OCI-LY7 (cell line): ENCODE data around the gene ZNF181. TPM values are rescaled to one million over a fixed set of nuclear protein-coding genes. Genes with fewer than 3 reads are reported as not detected.

ENCODE experiments used
- BruUV-seq: library from RNA; stranded (reverse); fragments of 400-500 nt; replicated peaks from 2 replicates; lab custom pipeline; 2021; lab: Mats Ljungman, UMichigan
- CTCF ChIA-PET: fragments of 300-600 bp; sonication (Branson Sonifier 250); formaldehyde crosslinking; loops from one replicate; lab custom pipeline; 2022; ENCODE audit warnings: antibody characterized with exemption; ENCODE audit not compliant: unreplicated experiment; lab: Charles Lee
- POLR2A ChIA-PET: fragments of 300-600 bp; sonication (Branson Sonifier 250); formaldehyde crosslinking; loops from one replicate; lab custom pipeline; 2022; ENCODE audit warnings: antibody characterized with exemption; lab: Charles Lee
- DNase-seq: peaks from one replicate; pipeline ENCODE4 v3.0.0-alpha.2; 2015; ENCODE audit warnings: low spot score
- H2AFZ ChIP-seq: fragments of 200-600 bp; sonication (generic), shearing (Covaris generic); 2 replicates; pipeline ENCODE4 v1.6.1; 2014; ENCODE audit warnings: mild to moderate bottlenecking, antibody characterized with exemption, low read length, moderate library complexity
- H3K27ac ChIP-seq: fragments of 200-600 bp; sonication (generic); 2 replicates; pipeline ENCODE4 v1.5.1; 2014; ENCODE audit warnings: mixed run types, low read depth, mild to moderate bottlenecking, moderate library complexity, low read length, inconsistent platforms; ENCODE audit not compliant: poor library complexity, severe bottlenecking
- H3K36me3 ChIP-seq: fragments of 200-600 bp; sonication (generic); 2 replicates; pipeline ENCODE4 v1.6.1; 2014; ENCODE audit warnings: mild to moderate bottlenecking, antibody characterized with exemption, low read length, moderate library complexity, mixed read lengths; ENCODE audit not compliant: insufficient read depth
- H3K4me1 ChIP-seq: fragments of 200-600 bp; sonication (generic); 2 replicates; pipeline ENCODE4 v1.5.1; 2014; ENCODE audit warnings: mild to moderate bottlenecking, low read length; ENCODE audit not compliant: insufficient read depth, poor library complexity, severe bottlenecking
- H3K4me2 ChIP-seq: fragments of 200-600 bp; sonication (generic); 2 replicates; pipeline ENCODE4 v1.6.1; 2014; ENCODE audit warnings: mild to moderate bottlenecking, low read length
- H3K4me3 ChIP-seq: fragments of 200-600 bp; sonication (generic); 2 replicates; pipeline ENCODE4 v1.5.1; 2014; ENCODE audit warnings: mild to moderate bottlenecking, low read depth, low read length; ENCODE audit not compliant: poor library complexity, severe bottlenecking
- H3K79me2 ChIP-seq: fragments of 200-600 bp; sonication (generic); 2 replicates; pipeline ENCODE4 v1.6.1; 2016; ENCODE audit warnings: low read depth, mild to moderate bottlenecking, low read length, moderate library complexity, mixed read lengths; ENCODE audit not compliant: insufficient read depth
- H3K9me2 ChIP-seq: fragments of 200-600 bp; sonication (generic); 2 replicates; pipeline ENCODE4 v1.6.1; 2016; ENCODE audit warnings: mild to moderate bottlenecking, low read length, mixed read lengths; ENCODE audit not compliant: insufficient read depth
- H3K9me3 ChIP-seq: fragments of 200-600 bp; sonication (generic); 2 replicates; pipeline ENCODE4 v1.6.1; 2014; ENCODE audit warnings: mild to moderate bottlenecking, mixed run types, low read length, mixed read lengths
- H4K20me1 ChIP-seq: fragments of 200-600 bp; sonication (generic); 2 replicates; pipeline ENCODE4 v1.6.1; 2014; ENCODE audit warnings: mild to moderate bottlenecking, antibody characterized with exemption, low read length, moderate library complexity, mixed read lengths; ENCODE audit not compliant: insufficient read depth
- EZH2phosphoT487 ChIP-seq: fragments of 200-600 bp; sonication (generic); IDR thresholded peaks from 2 replicates; pipeline ENCODE4 v1.6.1; 2018; ENCODE audit warnings: low read depth, borderline replicate concordance, mild to moderate bottlenecking, mixed run types, antibody characterized with exemption, low read length, moderate library complexity, mixed read lengths
- intact Hi-C: fragments of 100-400 bp; cut with micrococcal nuclease; formaldehyde crosslinking; loops from one replicate; pipeline ENCODE4 v1.10.0; 2022; ENCODE audit not compliant: unreplicated experiment
- total RNA-seq, 2 experiments: library from RNA; depleted of rRNA in 1 of 2; stranded (reverse); fragments of >200 nt in 1 of 2; shearing (Covaris generic) in 1 of 2; gene quantifications; 2 replicates each; pipeline ENCODE4 v1.2.3, GENCODE V29; 2014 to 2022
- TF ChIP-seq, protein P1 (sequence below): fragments of 200-600 bp; sonication (generic); conservative IDR thresholded peaks from 2 replicates; pipeline ENCODE4 v1.5.1; 2014; ENCODE audit warnings: mild to moderate bottlenecking, antibody characterized with exemption, low read length, moderate library complexity, mixed read lengths

Gene ZNF181
- total RNA-seq, 2 experiments from 2014 or later = 8.3 to 18.8 TPM

DNA sequence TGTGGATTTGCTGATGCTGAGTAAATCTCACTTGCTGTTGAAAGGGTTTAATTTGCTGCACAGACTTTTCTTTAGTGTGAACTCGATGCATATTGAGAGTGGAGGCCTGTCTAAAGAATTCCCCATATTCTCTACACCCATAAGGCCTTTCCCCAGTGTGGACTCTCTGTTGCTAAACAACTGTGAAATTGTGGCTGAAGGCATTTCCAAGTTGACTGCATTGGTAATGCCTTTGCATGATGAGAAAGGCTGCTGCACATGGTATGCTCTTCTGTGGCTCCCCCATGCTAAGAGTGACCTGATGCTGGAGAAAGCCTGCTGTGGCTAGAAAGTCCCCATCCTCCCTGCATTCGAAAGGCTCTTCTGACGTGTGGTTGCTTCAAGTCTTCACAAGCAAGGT, 45.6 kb downstream of the ZNF181 start:
- Histone ChIP-seq H3K27ac (no peak overlapping the region), H4K20me1 (no peaks in the 10 kb centered on the region), H3K36me3 (no peaks in the 10 kb centered on the region), H3K9me2 (no peaks in the 10 kb centered on the region), H3K9me3 (0 out of 2 replicates have a peak, but pooled peaks cover 5% of the 10 kb centered on the region), H3K4me3 (no peak overlapping the region), H3K4me2 (no peak overlapping the region), H3K79me2 (no peaks in the 10 kb centered on the region), H2AFZ (no peak overlapping the region), H3K4me1 (no peaks in the 10 kb centered on the region)
- no peak for TF ChIP-seq EZH2phosphoT487
- TF ChIP-seq, protein P1, sequence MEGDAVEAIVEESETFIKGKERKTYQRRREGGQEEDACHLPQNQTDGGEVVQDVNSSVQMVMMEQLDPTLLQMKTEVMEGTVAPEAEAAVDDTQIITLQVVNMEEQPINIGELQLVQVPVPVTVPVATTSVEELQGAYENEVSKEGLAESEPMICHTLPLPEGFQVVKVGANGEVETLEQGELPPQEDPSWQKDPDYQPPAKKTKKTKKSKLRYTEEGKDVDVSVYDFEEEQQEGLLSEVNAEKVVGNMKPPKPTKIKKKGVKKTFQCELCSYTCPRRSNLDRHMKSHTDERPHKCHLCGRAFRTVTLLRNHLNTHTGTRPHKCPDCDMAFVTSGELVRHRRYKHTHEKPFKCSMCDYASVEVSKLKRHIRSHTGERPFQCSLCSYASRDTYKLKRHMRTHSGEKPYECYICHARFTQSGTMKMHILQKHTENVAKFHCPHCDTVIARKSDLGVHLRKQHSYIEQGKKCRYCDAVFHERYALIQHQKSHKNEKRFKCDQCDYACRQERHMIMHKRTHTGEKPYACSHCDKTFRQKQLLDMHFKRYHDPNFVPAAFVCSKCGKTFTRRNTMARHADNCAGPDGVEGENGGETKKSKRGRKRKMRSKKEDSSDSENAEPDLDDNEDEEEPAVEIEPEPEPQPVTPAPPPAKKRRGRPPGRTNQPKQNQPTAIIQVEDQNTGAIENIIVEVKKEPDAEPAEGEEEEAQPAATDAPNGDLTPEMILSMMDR = no peak
- ChIA-PET CTCF (no interaction called here), POLR2A (no interaction called here)
- DNase-seq = no peak
- BruUV-seq = no TSS peak
- intact Hi-C loops = no loop called here

GRCh38 chr19:34786236-34786635, 52.2 kb downstream of the ZNF181 start:
- POLR2A ChIA-PET = no interaction called here
- no peak for DNase-seq
- Histone ChIP-seq H3K4me2 (no peak overlapping the region), H3K79me2 (no peaks in the 10 kb centered on the region), H4K20me1 (no peaks in the 10 kb centered on the region), H3K9me3 (no peaks in the 10 kb centered on the region), H3K4me3 (no peak overlapping the region), H3K9me2 (no peaks in the 10 kb centered on the region), H2AFZ (no peak overlapping the region), H3K4me1 (no peaks in the 10 kb centered on the region), H3K36me3 (no peaks in the 10 kb centered on the region), H3K27ac (no peak overlapping the region)
- no peak for TF ChIP-seq EZH2phosphoT487
- TF ChIP-seq, protein P1 = no peak
- no TSS peak for BruUV-seq
- CTCF ChIA-PET = no interaction called here
- intact Hi-C loops = no loop called here

GRCh38 chr19:34787059-34787824, 53.2 kb downstream of the ZNF181 start:
- no TSS peak for BruUV-seq
- Histone ChIP-seq H3K79me2 (no peaks in the 10 kb centered on the region), H3K9me2 (no peaks in the 10 kb centered on the region), H2AFZ (no peak overlapping the region), H3K4me2 (no peak overlapping the region), H4K20me1 (no peaks in the 10 kb centered on the region), H3K4me1 (no peaks in the 10 kb centered on the region), H3K36me3 (no peaks in the 10 kb centered on the region), H3K9me3 (no peaks in the 10 kb centered on the region), H3K4me3 (no peak overlapping the region), H3K27ac (no peak overlapping the region)
- TF ChIP-seq, protein P1 = no peak
- no peak for TF ChIP-seq EZH2phosphoT487
- intact Hi-C loops = no loop called here
- no peak for DNase-seq
- POLR2A ChIA-PET = interaction anchor here (0.5 kb wide), 1 partner anchor 166 kb away, joined by 4 read pairs; no protein-coding TSS in a partner anchor
- CTCF ChIA-PET = no interaction called here
